ENCODE results near the gene SETD6. TPM values are rescaled to one million over a fixed set of nuclear protein-coding genes. Genes with fewer than 3 reads are reported as not detected.
A peak's percentile ranks its signal among the peaks of the same experiment; 100 is the strongest.

SETD6 gene
- total and polyA plus RNA-seq, 7 donors, result 3.6 to 23.5 (median 15.5) TPM

GRCh38 chr16:58499092-58499511 lies 16.2 kb upstream of the SETD6 start:
- WGBS, 2 donors, result 78 to 85% methylated on average over 10 of the region's 10 CpGs
- H3K36me3 ChIP-seq, result no peaks in the 10 kb centered on the region
- intact Hi-C loops (cut with DNase I), result no loop called here

DNA sequence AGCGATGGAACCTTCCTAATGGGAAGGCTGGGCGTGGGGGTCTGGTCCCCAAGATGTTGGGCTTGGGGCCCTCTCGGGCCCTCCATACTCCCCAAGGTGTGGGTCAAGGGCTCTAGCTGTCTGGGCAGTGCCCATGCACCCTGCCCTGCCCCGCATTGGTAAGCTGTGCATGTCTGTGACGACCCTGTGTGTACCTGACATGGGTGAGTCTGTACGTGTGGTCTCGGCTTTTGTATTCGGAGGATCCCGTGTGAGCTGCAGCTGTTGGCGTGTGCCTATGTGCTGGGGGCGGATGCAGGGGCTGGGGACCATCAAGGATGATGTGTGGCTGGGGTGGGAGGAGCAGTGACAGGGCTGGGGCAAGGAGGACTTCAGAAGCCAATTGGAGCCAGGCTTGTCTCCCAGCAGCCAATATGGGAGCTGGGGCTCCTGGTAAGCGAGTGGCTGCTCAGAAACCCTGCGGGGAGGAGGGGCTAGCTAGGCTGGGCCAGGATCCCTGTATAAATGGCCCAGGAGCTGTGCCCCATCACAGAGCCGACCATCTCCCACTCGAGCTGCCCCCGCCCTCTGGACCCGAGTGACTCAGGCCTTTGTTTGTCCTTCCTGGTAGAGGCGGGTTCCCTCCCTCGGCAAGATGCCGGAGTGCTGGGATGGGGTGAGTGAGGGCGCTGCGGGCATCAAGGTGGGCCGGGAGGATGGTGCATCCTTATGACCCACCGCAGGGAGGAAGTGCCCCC lies 15.5 kb upstream of the SETD6 start, which contains the start of gene NDRG4:
TSS of gene NDRG4 (plus strand) at position 529 of the 737 bp plus-strand sequence. CDS start at position 635, 106 bp downstream.
- intact Hi-C loops (cut with DNase I), result no loop called here
- Histone ChIP-seq H3K27ac (no peak within 1 kb of the TSS), H3K36me3 (no peaks in the 10 kb centered on the region), H3K27me3 (peaks cover 17 to 49% (median 38%) of the 10 kb centered on the region in 3 donors), H3K9me3 (no peaks in the 10 kb centered on the region), H3K4me3 (peak within 1 kb of the TSS in 3 of 4 donors; percentile 14 to 32 (median 27)), H3K4me1 (peaks cover 0 to 28% (median 20%) of the 10 kb centered on the region in 4 donors)
- WGBS, 2 donors, result 19 to 38% methylated on average over 24 of the region's 24 CpGs
- peak; percentile 75 for DNase-seq
- TF ChIP-seq POLR2A (IDR thresholded peaks at IDR 0.05) (no peak), POLR2AphosphoS5 (IDR thresholded peaks at IDR 0.05) (no peak), EP300 (IDR thresholded peaks at IDR 0.05) (no peak)
- TF ChIP-seq, protein P1, sequence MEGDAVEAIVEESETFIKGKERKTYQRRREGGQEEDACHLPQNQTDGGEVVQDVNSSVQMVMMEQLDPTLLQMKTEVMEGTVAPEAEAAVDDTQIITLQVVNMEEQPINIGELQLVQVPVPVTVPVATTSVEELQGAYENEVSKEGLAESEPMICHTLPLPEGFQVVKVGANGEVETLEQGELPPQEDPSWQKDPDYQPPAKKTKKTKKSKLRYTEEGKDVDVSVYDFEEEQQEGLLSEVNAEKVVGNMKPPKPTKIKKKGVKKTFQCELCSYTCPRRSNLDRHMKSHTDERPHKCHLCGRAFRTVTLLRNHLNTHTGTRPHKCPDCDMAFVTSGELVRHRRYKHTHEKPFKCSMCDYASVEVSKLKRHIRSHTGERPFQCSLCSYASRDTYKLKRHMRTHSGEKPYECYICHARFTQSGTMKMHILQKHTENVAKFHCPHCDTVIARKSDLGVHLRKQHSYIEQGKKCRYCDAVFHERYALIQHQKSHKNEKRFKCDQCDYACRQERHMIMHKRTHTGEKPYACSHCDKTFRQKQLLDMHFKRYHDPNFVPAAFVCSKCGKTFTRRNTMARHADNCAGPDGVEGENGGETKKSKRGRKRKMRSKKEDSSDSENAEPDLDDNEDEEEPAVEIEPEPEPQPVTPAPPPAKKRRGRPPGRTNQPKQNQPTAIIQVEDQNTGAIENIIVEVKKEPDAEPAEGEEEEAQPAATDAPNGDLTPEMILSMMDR (IDR thresholded peaks at IDR 0.05), result no peak

More at GRCh38 chr16:58499092-58499511, 16.2 kb upstream of the SETD6 start:
- TF ChIP-seq POLR2AphosphoS5 (IDR thresholded peaks at IDR 0.05) (no peak), POLR2A (IDR thresholded peaks at IDR 0.05) (no peak), EP300 (IDR thresholded peaks at IDR 0.05) (no peak)
- TF ChIP-seq, protein P1 (IDR thresholded peaks at IDR 0.05), result no peak
- peak; percentile 48 for DNase-seq
- Histone ChIP-seq H3K4me1 (peaks cover 0 to 28% (median 20%) of the 10 kb centered on the region in 4 donors), H3K27ac (no peak overlapping the region), H3K4me3 (no peak overlapping the region), H3K9me3 (no peaks in the 10 kb centered on the region), H3K27me3 (peaks cover 17 to 42% (median 38%) of the 10 kb centered on the region in 3 donors)

- no peaks in the 10 kb centered on the region for H3K9me3 ChIP-seq
- no peak for TF ChIP-seq POLR2A (IDR thresholded peaks at IDR 0.05)
- H3K36me3 ChIP-seq, result no peaks in the 10 kb centered on the region
- peak; percentile 56 for DNase-seq
- H3K4me3 ChIP-seq, result peak overlapping the region in 3 of 4 donors; percentile 14 to 32 (median 27)
- 3 to 7% methylated on average over 36 of the region's 36 CpGs for WGBS, 2 donors
- intact Hi-C loops (cut with DNase I), result no loop called here
- peaks cover 17 to 49% (median 38%) of the 10 kb centered on the region in 3 donors for H3K27me3 ChIP-seq
- H3K4me1 ChIP-seq, result peaks cover 0 to 21% (median 19%) of the 10 kb centered on the region in 4 donors
- no peak overlapping the region for H3K27ac ChIP-seq
These were observed 14.7 kb upstream of the SETD6 start for GRCh38 chr16:58500430-58501241.

DNA sequence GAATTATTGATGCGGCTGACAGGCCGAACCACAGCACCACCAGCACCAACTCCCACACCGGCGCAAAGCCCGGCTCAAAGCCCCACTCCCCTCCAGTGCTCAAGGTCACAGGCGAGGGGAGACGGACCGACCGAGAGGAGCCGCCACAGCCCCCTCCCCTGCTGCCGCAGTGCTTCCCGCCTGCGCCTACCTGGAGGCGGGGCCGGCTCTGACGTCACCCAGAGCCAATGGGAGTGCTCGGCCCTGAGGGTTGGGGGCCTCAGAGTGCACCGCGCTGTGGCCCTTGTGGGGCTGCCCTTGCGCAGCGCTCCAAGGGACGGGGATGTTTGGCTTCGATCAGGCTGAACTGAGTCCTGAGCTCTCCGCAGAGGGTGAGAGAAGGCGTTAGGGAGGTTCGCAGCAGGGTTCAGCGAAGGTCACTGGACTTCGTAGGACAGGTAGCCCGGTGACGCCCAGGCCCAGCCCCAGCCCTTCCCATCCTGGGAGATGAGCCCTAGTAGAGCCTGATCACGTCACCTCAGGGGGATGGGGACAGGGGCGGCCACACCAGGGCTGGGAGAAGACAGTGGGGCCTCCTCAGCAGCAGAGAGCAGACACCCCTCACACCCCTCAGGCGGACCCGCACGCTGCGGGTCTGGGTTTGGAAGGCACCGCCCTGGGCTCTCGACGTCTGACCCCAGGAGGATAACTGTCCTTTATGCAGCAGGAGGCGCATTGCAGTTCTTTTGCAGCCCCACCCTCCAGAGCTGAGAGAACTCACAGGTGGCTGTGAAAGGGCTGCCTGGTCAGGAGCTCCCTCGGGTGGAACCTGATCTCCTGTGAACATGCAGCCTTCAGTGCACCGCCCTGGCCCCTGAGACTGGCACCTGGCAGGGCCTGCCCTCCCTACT lies 13.8 kb upstream of the SETD6 start:
- intact Hi-C loops (cut with DNase I), result no loop called here
- 4 to 14% methylated on average over 42 of the region's 42 CpGs for WGBS, 2 donors
- peaks cover 17 to 49% (median 38%) of the 10 kb centered on the region in 3 donors for H3K27me3 ChIP-seq

More for the DNA sequence above, 13.8 kb upstream of the SETD6 start:
- no peak for TF ChIP-seq EP300 (IDR thresholded peaks at IDR 0.05)
- TF ChIP-seq POLR2A (IDR thresholded peaks at IDR 0.05), result no peak
- TF ChIP-seq, protein P1 (IDR thresholded peaks at IDR 0.05), result no peak
- Histone ChIP-seq H3K4me3 (peak overlapping the region in 3 of 4 donors; percentile 14 to 32 (median 27)), H3K36me3 (no peaks in the 10 kb centered on the region), H3K27ac (no peak overlapping the region), H3K4me1 (peaks cover 0 to 21% (median 19%) of the 10 kb centered on the region in 4 donors), H3K9me3 (no peaks in the 10 kb centered on the region)
- DNase-seq, result peak; percentile 64
